Cardiac muscle cell (in vitro differentiated cells and primary cell): ENCODE results near the gene NIP7. TPM values are rescaled to one million over a fixed set of nuclear protein-coding genes. Genes with fewer than 3 reads are reported as not detected.
"Not testable (repeated sequence)": the region's sequence is repeated elsewhere in the genome, so short reads cannot be mapped to it uniquely, and the experiment has no call there.

Experiments
- DNase-seq, 2 donors: peaks; one replicate each; pipeline versions ENCODE4 v3.0.0 to v3.0.0-alpha.2; 2010 to 2017; ENCODE audit warnings: low read depth in 1 of 2, low spot score in 1 of 2
- H3K27ac ChIP-seq: fragments of 200-600 bp; sonication (generic); 2 replicates; pipeline ENCODE4 v1.5.1; 2016
- H3K27me3 ChIP-seq: fragments of 200-600 bp; sonication (generic); 2 replicates; pipeline ENCODE4 v1.6.0; 2016; ENCODE audit warnings: control low read depth
- H3K36me3 ChIP-seq: fragments of 200-600 bp; sonication (generic); 2 replicates; pipeline ENCODE4 v1.5.1; 2016; ENCODE audit warnings: control low read depth
- H3K4me1 ChIP-seq: fragments of 200-600 bp; sonication (generic); 2 replicates; pipeline ENCODE4 v1.8.1; 2017; ENCODE audit warnings: low read depth, mild to moderate bottlenecking, mixed run types
- H3K4me3 ChIP-seq: fragments of 200-600 bp; sonication (generic); 2 replicates; pipeline ENCODE4 v1.5.1; 2016; ENCODE audit warnings: mild to moderate bottlenecking
- H3K9me3 ChIP-seq: fragments of 200-600 bp; sonication (generic); 2 replicates; pipeline ENCODE4 v1.5.1; 2017; ENCODE audit warnings: low read depth, mild to moderate bottlenecking, control low read depth
- polyA plus RNA-seq: library from polyadenylated mRNA; unstranded; fragments of >200 nt; fragmentation: Nextera tagmentation; extraction: Ambion mirVana; gene quantifications from 2 replicates; pipeline ENCODE4 v1.2.1, GENCODE V29; 2016
- total RNA-seq: library from RNA; depleted of rRNA; stranded (reverse); fragments of >200 nt; gene quantifications from 2 replicates; pipeline ENCODE4 v1.2.3, GENCODE V29; 2016
- TF ChIP-seq, protein P1 (sequence below): IDR thresholded peaks from 2 replicates; pipeline ENCODE4 v1.5.1; 2012; ENCODE audit warnings: low read depth, mild to moderate bottlenecking, low read length

Gene NIP7
- 8.5 and 9.5 TPM in 2 replicates for total RNA-seq
- 23.6 and 26.1 TPM in 2 replicates for polyA plus RNA-seq

GRCh38 chr16:69339289-69340094 is at the start of gene NIP7, which contains the start of gene COG8:
TSS of gene NIP7 (plus strand) at chr16:69339772. CDS start at chr16:69339830, 58 bp downstream.
TSS of gene COG8 (minus strand) at chr16:69339564. CDS start at chr16:69339552, 12 bp downstream.
- no peaks in the 10 kb centered on the region for H3K9me3 ChIP-seq
- H3K4me3 ChIP-seq, result peak within 1 kb of the TSS; percentile 75
- DNase-seq, result peak; percentile 98 to 99
- peaks cover 13% of the 10 kb centered on the region for H3K4me1 ChIP-seq
- TF ChIP-seq, protein P1, sequence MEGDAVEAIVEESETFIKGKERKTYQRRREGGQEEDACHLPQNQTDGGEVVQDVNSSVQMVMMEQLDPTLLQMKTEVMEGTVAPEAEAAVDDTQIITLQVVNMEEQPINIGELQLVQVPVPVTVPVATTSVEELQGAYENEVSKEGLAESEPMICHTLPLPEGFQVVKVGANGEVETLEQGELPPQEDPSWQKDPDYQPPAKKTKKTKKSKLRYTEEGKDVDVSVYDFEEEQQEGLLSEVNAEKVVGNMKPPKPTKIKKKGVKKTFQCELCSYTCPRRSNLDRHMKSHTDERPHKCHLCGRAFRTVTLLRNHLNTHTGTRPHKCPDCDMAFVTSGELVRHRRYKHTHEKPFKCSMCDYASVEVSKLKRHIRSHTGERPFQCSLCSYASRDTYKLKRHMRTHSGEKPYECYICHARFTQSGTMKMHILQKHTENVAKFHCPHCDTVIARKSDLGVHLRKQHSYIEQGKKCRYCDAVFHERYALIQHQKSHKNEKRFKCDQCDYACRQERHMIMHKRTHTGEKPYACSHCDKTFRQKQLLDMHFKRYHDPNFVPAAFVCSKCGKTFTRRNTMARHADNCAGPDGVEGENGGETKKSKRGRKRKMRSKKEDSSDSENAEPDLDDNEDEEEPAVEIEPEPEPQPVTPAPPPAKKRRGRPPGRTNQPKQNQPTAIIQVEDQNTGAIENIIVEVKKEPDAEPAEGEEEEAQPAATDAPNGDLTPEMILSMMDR, result peak; percentile 78
- H3K36me3 ChIP-seq, result peaks cover 31% of the 10 kb centered on the region
- no peaks in the 10 kb centered on the region for H3K27me3 ChIP-seq
- H3K27ac ChIP-seq, result peak within 1 kb of the TSS; percentile 85

- not testable (repeated sequence) for H3K4me3 ChIP-seq, H3K9me3 ChIP-seq, H3K4me1 ChIP-seq, H3K36me3 ChIP-seq, H3K27ac ChIP-seq, H3K27me3 ChIP-seq, DNase-seq
Measured at GRCh38 chr16:69291657-69292056, 47.9 kb upstream of the NIP7 start.

GRCh38 chr16:69293401-69293800 is 46.2 kb upstream of the NIP7 start:
- no peak overlapping the region for H3K27ac ChIP-seq
- TF ChIP-seq, protein P1, result no peak
- no peaks in the 10 kb centered on the region for H3K27me3 ChIP-seq
- no peaks in the 10 kb centered on the region for H3K9me3 ChIP-seq
- no peaks in the 10 kb centered on the region for H3K4me1 ChIP-seq
- H3K36me3 ChIP-seq, result no peaks in the 10 kb centered on the region
- no peak overlapping the region for H3K4me3 ChIP-seq
- no peak for DNase-seq

DNA sequence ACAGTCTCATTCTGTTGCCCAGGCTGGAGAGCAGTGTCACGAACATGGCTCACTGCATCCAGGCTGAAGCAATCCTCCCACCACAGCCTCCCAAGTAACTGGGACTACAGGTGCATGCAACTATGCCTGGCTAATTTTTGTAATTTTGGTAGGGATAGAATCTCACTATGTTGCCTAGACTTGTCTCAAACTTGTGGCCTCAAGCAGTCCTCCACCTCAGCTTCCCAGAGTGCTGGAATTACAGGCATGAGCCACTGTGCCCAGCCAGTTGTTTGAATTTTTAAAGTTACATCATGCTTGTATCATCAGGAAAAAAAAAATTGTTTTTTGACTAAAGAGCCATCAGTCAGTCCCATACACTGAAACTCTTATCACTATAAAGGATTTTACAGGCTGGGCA is 45.5 kb upstream of the NIP7 start:
- Histone ChIP-seq H3K4me1 (no peaks in the 10 kb centered on the region), H3K4me3 (no peak overlapping the region), H3K9me3 (no peaks in the 10 kb centered on the region), H3K27me3 (no peaks in the 10 kb centered on the region), H3K36me3 (no peaks in the 10 kb centered on the region), H3K27ac (no peak overlapping the region)
- DNase-seq, result no peak
- TF ChIP-seq, protein P1, result no peak

DNA sequence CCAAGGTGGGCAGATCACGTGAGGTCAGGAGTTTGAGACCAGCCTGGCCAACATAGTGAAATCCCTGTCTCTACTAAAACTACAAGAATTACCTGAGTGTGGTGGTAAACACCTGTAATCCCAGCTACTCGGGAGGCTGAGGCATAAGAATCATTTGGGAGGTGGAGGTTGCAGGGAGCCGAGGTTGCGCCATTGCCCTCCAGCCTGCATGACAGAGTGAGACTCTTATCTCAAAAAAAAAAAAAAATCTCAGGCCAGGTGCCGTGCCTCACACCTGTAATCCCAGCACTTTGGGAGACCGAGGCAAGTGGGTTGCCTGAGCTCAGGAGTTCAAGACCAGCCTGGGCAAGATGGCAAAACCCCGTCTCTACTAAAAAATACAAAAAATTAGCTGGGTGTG is 42.8 kb upstream of the NIP7 start:
- H3K36me3 ChIP-seq, H3K27me3 ChIP-seq, DNase-seq, H3K27ac ChIP-seq, H3K4me1 ChIP-seq, H3K4me3 ChIP-seq, H3K9me3 ChIP-seq: not testable (repeated sequence)

DNA sequence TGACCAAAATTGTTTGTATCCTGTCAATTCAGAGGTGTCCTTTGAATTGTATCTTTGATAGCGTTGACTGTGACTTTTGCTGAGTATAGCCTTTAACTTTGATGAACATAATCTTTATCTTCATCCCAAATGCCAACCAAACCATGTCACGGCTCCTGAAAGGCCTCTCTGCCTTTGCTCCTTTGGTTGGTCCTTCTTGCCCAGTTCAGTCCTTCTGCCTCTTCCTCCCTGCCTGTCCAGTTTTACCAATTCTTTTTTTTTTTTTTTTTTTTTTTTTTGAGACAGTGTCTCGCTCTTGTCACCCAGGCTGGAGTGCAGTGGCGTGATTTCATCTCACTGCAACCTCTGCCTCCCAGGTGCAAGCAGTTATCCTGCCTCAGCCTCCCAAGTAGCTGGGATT is 41.3 kb upstream of the NIP7 start:
- Histone ChIP-seq H3K4me3 (no peak overlapping the region), H3K36me3 (peaks cover 3% of the 10 kb centered on the region), H3K27ac (no peak overlapping the region), H3K27me3 (no peaks in the 10 kb centered on the region), H3K4me1 (no peaks in the 10 kb centered on the region), H3K9me3 (no peaks in the 10 kb centered on the region)
- TF ChIP-seq, protein P1, result no peak
- no peak for DNase-seq
